ENCODE data around the gene C19orf85.

Gene C19orf85

DNA sequence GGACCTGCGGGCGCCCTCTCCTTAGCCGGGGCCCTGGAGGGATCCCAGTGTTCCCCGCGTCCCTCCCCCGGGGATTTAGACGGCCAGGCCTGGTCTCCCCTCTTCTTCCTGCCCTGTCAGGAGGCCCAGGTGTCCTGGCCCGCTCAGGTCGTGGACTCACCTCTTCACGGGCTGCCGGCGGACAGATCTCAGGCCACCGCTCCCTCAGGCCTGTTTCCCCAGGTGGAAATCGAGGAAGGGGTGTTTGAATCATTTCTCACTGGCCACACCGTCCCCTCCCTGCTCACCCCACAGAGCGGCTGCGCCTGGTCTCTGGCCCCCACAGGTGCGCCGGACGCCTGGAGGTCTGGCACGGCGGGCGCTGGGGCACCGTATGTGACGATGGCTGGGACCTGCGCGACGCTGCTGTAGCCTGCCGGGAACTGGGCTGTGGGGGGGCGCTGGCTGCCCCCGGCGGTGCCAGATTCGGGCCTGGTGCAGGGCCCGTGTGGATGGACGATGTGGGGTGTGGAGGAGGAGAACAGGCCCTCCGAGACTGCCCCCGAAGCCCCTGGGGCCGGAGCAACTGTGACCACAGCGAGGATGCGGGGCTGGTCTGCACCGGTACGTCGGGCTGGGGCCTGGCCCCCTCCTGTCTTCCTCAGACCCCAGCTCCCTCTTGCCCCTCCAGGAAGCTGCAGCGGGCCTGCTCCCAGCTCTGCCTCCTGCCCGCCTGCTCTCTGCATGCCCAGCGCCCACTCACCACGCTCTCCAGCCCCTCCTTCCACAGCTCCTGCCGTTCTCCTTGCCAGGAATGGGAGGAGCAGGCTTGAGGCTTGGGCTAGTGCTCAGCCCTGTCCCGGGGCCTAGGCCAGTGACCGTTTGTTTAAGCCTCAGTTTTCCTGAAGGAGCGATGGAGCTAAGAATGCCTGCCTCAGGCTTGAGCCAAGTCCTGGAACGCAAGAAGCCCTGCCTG, 26.2 kb upstream of the C19orf85 start:
- ChIA-PET CTCF (interaction anchor here (8.2 kb wide), 1 partner anchor 14 kb away, joined by 43 read pairs; no protein-coding TSS in a partner anchor), POLR2A (no interaction called here)
- TF ChIP-seq, protein P1, sequence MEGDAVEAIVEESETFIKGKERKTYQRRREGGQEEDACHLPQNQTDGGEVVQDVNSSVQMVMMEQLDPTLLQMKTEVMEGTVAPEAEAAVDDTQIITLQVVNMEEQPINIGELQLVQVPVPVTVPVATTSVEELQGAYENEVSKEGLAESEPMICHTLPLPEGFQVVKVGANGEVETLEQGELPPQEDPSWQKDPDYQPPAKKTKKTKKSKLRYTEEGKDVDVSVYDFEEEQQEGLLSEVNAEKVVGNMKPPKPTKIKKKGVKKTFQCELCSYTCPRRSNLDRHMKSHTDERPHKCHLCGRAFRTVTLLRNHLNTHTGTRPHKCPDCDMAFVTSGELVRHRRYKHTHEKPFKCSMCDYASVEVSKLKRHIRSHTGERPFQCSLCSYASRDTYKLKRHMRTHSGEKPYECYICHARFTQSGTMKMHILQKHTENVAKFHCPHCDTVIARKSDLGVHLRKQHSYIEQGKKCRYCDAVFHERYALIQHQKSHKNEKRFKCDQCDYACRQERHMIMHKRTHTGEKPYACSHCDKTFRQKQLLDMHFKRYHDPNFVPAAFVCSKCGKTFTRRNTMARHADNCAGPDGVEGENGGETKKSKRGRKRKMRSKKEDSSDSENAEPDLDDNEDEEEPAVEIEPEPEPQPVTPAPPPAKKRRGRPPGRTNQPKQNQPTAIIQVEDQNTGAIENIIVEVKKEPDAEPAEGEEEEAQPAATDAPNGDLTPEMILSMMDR (IDR thresholded peaks at IDR 0.05; ENCODE audit: control extremely low read depth, extremely low read depth, low read depth, missing control alignments), result no peak
- DNase-seq (ENCODE audit: extremely low spot score), result no peak

DNA sequence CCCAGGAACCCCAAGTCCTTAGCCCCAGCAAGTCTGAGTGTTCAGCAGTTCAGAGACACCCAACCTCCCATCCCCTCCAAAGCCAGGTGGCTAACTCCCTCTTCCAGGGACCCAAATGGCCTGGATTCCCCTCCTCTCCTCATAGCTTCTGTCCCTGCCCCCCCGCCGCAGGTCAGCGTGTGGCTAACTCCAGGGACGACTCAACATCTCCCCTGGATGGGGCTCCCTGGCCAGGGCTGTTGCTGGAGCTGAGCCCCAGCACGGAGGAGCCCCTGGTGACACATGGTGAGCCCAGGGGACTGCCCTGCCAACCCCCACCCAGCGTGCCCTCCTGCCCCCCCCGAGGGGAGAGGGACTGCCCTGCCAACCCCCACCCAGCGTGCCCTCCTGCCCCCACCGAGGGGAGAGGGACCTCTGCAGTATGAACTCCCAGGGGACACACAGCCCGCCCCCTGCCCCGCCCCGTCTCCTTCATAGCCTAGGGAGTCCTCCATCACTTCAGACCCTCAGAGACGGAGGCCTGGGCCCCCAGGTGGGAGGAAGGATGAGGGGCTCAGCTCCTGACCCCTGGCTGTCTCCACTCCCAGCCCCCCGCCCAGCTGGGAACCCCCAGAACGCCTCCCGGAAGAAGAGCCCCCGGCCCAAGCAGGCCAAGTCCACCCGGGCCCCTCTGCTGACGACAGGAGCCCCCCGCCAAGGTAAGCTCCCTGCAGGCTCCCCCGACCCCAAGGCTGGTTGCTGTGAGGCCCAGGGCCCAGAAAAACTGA, 25.3 kb upstream of the C19orf85 start:
- ChIA-PET CTCF (interaction anchor here (8.2 kb wide), 1 partner anchor 15 kb away, joined by 43 read pairs; no protein-coding TSS in a partner anchor), POLR2A (interaction anchor here (0.6 to 0.8 kb wide), 2 partner anchors 109 to 374 kb away, joined by 3 to 4 read pairs; partner anchors contain the start of gene FIZ1)
- no peak for DNase-seq (ENCODE audit: extremely low spot score)
- TF ChIP-seq, protein P1 (IDR thresholded peaks at IDR 0.05; ENCODE audit: control extremely low read depth, extremely low read depth, low read depth, missing control alignments), result no peak

DNA sequence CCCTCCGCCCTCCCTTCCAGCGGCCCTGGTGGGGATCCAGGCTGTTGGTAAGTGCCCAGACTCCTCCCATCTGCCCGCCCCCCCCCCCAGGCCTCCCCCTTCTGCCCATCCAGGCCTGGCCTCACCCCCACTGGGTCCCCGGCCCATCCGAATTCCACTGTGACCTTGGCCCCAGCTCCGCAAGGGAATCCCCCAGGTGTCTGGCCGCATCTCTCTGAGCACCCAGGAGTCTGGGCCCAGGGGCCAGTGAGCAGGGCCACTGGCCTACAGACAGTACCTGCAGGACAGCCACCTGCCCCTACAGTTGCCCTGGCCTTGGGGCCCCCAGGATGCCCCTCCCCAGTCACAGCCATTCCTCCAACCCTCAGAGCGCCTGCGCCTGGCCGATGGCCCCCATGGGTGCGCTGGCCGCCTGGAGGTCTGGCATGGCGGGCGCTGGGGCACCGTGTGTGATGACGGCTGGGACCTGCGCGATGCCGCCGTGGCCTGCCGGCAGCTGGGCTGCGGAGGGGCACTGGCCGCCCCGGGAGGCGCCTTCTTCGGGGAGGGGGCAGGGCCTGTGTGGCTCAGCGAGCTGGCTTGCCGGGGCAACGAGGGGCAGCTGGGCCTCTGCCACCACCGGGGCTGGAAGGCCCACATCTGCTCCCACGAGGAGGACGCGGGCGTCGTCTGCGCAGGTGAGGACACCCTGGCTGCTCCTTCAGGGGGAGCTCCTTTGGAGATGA, 24.6 kb upstream of the C19orf85 start:
- POLR2A ChIA-PET, result interaction anchor here (0.6 to 0.8 kb wide), 2 partner anchors 110 to 373 kb away, joined by 3 to 4 read pairs; partner anchors contain the start of gene FIZ1
- no peak for DNase-seq (ENCODE audit: extremely low spot score)
- CTCF ChIA-PET, result interaction anchor here (6.3 to 8.2 kb wide), 2 partner anchors 15 to 21 kb away, joined by 37 to 43 read pairs; no protein-coding TSS in a partner anchor
- TF ChIP-seq, protein P1 (IDR thresholded peaks at IDR 0.05; ENCODE audit: control extremely low read depth, extremely low read depth, low read depth, missing control alignments), result no peak

DNA sequence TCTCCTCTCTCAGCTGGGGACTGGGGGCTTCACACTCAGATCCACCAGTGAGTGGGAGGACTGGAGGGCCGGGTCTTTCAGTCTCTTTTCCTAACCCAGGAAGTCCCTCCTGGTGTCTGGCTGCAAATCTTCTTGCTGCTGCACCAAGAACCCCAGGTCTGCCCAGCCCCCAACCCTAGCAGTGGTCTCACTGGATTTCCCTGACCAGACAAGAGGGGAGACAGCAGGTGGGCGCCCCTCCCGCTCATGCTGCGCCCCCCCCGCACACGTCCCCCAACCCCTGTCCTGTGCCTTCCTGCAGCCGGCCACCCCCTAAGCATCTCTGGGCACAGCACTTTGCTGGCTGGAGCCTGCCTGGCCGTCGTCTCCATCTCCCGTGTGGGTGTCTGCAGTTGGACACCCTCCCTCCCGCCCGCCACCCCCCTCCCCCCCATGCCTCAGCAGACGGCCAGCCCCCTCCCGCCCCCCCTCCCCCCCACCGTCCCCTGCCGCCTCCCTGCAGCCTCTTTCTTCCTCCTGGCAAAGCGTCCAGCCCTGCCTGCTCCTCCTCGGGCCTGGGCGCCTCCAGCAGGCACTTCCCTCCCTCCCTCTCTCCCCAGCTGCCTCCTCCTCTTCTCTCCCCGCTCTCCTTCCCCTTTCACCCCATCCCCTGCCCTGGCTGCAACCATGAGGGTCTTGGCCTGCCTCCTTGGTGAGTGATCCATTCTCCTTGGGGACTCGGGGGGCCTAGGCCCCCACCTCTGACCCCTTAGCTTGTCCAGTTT, 23.6 kb upstream of the C19orf85 start, which contains the start of gene SSC5D:
SSC5D (plus strand) TSS at position 513 of the 764 bp plus-strand sequence; CDS start at position 667, 154 bp downstream.
- no peak for DNase-seq (ENCODE audit: extremely low spot score)
- CTCF ChIA-PET, result interaction anchor here (5.3 to 8.2 kb wide), 3 partner anchors 16 to 20 kb away, joined by 37 to 44 read pairs (median 43); no protein-coding TSS in a partner anchor
- TF ChIP-seq, protein P1 (IDR thresholded peaks at IDR 0.05; ENCODE audit: control extremely low read depth, extremely low read depth, low read depth, missing control alignments), result no peak
- POLR2A ChIA-PET, result no interaction called here

DNA sequence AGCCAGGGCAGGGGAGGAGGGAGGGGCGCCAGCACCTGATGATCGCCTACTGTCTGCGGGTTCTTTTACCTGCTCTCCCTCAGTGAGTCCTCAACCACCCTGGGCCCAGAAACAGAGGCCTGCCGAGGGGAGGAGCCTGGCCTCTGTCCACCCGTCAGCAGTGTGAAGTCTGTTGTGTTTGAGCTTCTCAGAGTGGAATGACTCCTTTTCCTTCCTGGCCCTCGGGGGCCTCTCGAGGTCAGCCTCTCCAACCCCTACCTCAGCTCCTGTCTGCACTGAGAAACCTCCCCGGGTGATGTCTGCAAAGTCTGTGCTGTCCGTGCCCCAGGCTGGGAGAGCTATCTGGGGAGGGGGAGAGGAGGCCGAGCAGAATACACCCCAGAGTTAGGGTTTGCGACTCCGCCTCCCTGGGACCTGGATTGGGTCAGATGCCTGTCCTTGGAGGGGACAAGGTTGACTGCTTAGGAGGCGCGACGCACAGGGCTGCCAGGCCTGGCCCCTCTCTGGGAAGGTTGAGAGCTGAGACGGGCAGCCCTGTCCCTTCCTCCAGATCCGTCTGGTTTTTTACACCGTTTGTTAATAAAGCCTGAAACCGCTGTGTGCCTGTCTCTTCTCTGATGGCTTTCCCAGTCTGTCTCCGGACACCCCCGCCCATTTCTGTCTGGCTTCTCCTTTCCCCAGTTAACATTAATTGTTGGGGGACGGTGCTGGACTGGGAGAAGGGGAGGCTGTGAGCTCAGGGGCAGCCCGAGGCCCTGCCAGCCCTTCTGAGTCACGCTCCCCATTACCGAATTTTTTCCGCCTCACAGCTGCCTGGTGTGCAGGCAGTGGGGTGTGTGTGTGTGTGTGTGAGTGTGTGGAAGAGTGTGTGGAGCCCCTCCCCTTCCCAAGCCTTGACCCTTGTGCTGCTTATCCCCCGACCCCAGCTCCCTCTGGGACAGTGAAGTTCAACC, 22.7 kb upstream of the C19orf85 start:
- DNase-seq (ENCODE audit: extremely low spot score), result peak; percentile 42
- CTCF ChIA-PET, result interaction anchor here (1.3 to 6.3 kb wide), 3 partner anchors 17 to 145 kb away, joined by 5 to 44 read pairs (median 37); no protein-coding TSS in a partner anchor
- TF ChIP-seq, protein P1 (IDR thresholded peaks at IDR 0.05; ENCODE audit: control extremely low read depth, extremely low read depth, low read depth, missing control alignments), result no peak
- POLR2A ChIA-PET, result no interaction called here

Measured in GM10248 (cell line).